GM19438 (cell line): ENCODE results near the gene SH2D4B.
A peak's percentile ranks its signal among the peaks of the same experiment; 100 is the strongest.

Source experiments
- ATAC-seq: cut with Tn5 transposase; IDR thresholded peaks from one replicate; pipeline ENCODE4 v1.9.1; 2021; ENCODE audit warnings: low read depth; ENCODE audit not compliant: unreplicated experiment

SH2D4B gene

DNA sequence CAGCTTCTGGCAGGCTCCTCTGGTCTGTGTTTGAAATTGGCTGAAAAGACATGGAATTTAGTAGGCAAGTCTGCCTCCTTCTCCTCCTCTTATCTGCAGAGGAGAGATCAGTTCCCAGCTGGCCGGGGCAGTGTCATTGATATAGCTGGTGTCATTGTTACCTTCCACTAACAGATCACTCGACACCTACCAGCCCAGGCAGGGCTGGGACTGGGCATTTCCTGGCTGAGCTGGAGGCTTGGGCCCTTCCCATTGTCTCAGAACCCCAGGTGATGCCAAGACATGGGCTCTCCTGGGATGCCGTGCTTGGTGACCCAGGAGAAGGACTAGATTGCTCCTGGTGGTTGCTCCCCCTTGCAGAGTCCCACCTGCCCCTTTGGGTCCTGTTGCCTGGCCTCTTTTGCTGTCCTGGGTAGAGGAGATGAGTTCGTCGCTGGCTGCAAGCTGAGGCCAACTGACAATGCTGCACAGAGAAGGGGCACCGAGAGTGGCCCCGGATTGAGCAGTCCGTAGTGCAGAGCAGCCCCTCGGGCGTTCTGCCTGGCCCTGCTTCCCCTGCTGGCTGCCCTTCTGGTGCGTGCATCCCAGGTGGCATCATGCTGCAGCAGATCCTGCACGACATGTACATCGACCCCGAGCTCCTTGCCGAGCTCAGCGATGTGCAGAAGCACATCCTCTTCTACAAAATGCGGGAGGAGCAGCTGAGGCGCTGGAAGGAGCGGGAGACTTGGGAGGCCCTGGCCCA is at the start of gene SH2D4B:
Gene SH2D4B (plus strand): TSS at position 167 of the 745 bp plus-strand sequence. CDS start 430 bp downstream, at position 597.
- no peak for ATAC-seq

DNA sequence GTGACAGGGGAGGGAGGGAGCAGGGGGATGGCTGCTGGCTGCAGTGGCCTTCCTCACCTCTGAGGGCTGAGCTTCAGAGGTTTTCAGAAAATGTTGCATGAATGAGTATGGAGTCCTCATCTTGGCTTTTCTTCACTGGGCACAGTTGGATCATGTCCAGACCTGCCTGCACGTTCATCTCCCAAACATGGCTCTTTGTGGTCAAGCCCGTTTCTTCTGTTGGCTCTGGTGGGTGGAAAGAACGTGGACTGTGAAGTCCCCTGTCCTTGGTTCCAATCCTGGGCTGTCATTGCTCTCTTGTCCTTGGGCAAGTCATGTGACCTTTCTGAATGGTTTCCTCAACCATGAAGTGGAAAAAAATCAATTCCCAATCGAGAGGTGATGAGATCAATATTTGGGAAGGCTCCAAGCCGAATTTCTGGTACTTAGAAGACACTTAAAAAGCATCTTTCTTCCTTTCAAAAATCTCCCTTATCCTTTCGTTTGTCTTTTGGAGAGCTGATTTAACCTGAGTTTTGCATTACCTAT is 49.1 kb upstream of the SH2D4B start:
- no peak for ATAC-seq

DNA sequence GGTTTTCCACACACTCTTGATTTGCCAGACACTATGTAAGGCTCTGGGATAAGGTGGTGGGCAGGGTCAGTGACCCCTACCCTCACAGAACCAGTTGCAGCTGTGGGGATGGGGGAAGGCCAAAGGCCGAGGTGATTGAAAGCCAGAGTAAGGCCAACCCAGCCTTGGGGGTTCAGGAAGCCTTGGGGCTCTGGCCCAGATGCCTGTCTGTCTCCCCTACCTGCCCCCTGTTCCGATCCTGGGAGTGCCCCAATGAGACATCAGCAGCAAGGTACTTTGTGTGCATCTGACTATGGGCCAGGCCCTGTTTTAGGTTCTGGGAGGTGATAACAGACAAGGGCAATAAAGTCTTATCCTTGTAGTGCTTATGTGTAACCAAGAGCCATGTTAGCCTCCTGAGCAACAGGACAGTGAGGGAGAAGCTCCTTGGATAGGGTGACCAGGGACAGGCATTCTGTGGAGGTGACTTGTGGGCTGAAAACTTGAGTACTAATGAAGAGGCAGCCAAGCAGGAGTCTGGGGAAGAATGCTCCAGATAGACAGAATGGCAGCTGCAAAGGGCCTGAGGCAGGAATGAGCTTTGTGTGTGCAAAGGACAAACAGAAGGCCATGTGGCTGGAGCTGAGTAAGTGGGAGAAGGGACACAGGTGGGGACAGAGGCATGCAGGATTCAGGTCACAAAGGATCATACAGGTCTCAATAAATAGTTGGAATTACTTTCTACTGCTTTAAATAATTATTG is 48.2 kb upstream of the SH2D4B start:
- ATAC-seq, result no peak

DNA sequence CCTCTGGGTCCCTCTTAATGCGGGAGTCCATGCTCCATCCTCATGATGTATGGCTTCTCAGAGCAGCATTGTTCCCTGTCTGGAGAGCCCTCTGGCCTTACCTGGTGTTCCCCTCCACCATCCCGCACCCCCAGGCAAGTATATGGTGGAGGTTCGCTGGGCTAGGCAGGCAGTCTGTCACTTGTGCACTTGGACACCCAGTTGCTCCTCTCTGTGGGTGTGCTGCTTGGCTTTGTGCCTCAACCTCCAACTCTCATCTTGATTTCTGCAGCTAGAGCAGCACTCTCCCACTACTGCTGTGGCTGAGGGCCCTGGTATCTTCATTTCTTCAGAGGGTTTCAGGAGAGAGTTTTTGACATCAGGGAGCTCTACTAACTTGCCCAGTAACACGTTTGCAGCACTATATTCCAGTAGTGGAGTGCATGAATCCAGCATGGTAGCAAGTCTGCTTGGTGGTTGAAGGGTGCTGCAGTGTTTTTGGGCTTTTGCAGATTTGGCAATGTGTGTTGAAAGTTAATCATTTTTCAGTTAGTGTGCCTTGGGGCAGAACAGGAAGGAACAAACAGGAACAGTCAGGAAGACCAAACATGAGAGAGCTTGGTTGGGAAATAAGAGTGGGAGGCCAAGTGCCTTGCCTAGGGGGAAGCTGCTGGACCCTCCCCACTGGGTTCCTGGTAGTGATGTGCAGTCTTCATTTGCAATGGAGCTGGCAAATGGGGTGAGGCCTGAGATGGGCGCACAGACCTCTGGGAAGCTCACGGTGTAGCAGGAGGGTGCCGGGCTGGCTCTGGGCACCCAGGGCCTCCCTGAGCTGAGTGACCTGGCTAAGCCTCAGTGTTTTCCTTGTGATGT is 46.2 kb upstream of the SH2D4B start:
- no peak for ATAC-seq

DNA sequence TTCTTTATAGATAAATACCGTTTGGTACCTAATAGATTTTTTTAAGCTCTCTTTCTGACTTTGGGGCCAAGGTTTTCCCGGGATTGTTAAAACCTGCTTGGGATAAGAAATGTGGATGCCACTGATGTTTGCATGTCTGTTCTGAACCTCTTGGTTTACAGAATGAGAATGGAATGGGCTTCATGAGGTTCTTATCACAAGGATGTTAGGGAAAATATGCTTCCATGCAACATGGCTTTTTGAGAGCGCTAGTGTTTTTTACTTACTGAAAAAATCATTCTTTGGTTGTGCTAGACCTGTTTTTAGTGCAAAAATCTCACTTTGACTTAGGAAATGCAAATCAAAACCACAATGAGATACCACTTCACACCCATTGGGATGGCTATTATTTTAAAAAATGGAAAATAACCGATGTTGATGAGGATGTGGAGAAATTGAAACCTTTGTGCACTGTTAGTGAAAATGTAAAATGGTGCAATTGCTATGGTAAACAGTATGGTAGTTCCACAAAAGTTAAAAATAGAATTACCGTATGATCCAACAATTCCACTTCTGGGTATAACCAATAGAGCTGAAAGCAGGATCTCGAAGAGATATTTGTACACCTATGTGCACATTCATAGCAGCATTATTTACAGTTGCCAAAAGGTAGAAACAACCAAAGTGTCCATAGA is 44.7 kb upstream of the SH2D4B start:
- peak; percentile 33 for ATAC-seq

DNA sequence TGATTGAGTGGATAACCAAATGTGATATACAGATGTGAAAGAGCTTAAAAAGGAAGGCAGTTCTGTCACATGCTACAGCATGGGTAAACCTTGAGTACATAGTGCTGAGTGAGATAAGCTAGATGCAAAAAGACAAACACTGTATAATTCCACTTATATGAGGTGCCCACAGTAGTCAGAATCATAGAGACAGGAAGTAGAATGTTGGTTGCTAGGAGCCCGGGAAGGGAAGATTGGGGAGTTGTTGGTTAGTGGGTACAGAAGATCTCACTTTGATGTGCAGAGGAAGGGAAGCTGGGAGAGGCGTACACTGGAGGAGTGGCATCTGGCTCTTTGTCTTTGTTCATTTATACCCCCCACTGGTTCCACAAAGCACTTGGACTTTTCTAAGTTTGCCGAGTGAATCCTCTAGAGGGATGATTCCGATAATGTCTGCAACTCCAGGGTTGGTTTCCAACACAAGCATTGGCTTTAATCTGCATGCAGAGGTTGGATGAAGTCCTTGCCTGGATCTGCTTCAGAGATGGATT is 44.1 kb upstream of the SH2D4B start:
- peak; percentile 44 for ATAC-seq

DNA sequence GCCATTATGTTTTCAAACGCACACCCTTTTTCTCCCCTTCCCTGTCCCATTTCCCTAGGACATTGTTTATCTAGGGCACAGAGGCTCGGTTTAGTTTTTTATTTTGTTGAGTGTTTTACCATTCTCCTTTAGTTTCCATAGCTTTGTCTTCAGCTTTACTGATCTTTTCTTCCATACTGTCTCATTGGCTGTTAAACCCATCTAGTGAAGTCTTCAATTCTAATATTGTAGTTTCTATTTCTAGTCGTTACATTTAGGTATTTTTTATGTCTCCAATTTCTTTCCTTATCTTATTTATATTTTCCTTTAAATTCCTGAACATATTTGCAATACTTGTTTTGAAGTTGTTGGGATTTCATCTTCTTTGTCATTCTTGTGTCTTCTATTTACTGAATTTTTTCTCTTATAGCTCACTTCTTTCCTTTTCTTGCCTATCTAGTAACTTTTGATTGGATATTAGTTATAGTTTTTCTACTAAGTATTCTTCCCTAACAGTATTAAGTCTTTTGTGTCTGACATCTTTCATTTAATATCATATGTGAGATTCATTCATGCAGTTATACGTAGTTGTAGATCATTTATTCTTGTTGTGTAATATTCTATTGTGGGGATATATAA is 41.0 kb upstream of the SH2D4B start:
- no peak for ATAC-seq

DNA sequence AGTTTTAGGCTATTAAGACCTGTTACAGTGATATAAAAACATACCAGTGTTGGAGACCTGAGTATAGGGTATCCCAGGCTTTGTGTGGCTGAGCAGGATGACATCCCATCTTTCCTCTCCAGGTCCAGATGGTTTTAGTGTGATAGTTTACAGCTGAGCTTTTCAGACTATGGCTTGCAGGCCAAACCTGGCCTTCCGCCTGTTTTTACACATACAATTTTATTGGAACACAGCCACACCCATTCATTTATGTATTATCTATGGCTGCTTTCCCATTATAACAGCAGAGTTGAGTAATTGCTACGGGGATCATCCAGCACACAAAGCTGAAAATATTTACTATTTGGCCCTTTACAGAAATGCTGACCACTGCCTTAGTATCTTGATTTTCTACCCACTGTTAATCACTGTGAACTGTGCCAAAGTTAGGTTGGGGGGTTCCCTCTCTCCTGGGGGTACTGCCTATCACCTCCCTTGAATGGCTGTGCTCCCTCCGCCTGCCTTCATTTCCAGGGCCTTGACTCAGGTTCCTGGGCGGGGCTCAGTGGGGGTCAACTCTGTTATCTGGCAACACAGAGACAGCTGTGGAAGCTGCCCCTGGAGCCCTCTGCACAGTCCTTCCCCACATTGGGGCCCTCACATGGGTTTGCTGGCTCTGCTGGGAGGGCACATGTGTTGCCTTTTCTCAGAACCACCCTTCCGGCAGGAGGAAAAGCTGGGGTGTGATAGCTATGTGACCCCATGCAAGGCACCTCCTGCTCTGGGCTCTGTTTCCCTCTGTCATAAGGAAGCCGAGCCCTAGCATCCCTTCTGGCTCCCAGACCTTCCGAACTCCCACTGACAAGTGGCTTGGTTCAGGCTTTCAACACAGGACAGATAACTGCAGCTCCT is 40.3 kb upstream of the SH2D4B start:
- ATAC-seq, result no peak

DNA sequence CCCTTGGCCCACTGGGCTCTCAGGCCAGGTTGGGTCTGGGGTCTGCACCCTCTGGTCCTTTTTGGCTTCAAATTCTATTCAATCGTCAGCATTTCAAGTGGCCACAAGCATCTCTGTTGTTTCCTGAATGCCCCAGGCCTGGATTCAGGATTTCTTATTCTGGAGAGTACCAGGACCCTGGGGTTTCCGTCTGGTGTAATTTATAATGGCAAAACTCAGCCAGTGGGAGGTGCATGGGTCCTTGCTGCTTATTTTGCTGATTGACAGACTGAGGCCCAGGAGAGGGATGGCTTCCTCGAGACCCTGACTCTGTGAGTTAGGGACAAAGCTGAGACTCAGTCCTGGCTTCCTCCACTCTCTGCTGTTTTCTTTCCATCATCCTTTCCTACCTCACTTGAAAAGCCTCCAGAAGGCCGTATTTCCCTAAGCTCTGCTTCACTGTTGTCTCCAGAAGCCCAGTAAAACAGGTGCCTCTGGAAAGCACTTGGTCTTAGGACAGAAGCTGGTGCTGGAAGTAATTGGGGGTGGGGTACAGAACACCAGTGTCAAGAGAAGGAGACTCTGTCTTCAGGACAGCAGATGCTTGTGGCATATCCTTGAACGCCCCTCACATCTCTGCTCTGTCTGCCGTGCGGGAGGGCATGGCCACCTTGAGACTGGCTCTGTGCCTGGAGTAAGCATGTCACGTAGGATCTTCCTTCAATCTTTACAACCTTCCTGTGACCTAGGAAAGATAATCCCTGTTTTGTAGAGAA is 39.4 kb upstream of the SH2D4B start:
- ATAC-seq, result no peak

DNA sequence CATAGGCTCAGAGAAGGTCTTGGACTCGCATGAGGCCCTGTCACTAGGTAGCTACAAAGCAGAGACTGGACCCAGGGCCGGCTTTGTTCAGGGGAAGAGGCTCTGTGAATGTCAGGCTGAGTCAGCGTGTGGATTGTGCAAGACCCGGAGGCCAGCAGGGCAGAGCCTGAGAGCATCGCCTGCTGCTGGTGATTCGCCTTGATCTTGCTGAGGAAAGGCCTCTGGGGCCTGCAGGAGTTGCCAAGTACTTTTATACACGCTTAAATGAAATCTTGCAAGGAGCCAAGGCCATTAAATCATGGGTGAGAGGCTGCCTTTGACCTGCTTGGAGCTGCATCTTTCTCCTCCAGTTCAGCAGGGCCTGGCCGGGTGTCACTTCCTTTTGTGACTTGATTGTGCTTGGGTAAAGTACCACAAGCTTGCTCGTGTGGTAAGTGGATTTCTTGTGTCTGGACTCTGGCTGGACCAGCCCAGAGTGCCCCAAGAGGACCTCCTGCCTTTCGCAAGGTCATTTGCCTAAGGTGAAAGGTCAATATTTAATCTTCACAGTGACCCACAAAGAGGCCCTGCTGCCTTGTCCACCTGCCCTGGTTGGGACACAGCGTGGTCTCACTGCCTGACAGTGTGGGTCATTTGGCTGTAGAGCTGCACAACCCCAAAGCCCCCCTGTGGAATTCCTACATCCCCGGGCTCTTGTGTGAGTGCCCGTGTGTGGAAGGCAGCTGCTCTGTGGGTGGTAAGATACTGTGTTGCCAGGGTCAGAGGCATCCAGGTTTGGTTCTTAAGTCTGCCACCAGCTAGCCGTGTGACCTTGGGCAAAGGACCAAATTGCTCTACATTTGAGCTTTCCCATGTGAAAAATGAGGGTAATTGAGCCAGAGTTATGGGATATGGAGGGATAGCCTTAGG is 38.6 kb upstream of the SH2D4B start:
- ATAC-seq, result no peak

DNA sequence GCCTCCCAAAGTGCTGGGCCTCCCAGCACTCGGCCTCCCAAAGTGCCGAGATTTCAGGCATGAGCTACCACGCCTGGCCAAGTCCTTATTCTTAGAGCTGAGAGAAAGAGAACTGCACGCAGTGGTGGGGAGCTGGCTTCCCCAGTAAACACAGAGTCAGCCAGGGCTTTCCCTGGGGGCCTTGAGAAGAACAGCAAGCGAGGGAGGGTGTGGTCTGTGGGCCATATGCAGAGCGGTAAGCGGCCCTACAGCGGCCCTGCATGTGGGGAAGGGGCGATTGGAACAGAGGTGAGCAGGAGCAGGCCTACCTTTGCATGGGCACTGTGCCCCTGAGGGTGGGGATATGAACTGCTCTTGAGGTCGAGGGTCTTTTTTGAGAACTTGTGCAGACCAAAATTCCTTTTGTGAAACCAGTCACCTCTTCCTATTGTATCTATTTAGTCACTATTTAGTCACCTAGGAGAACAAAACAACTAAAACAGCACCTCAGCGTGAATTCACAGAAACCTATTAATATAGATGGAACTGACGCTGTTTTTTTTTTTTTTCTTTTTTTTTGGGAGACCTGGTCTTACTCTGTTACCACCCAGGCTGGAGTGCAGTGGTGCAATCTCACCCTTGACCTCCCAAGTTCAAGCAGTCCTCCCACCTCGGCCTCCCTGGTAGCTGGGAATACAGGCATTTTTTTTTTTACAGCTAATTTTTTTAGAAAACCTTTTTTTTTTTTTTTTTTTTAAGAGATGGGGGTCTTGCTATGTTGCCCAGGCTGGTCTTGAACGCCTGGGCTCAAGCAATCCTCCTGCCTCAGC is 36.9 kb upstream of the SH2D4B start:
- ATAC-seq, result peak; percentile 76

DNA sequence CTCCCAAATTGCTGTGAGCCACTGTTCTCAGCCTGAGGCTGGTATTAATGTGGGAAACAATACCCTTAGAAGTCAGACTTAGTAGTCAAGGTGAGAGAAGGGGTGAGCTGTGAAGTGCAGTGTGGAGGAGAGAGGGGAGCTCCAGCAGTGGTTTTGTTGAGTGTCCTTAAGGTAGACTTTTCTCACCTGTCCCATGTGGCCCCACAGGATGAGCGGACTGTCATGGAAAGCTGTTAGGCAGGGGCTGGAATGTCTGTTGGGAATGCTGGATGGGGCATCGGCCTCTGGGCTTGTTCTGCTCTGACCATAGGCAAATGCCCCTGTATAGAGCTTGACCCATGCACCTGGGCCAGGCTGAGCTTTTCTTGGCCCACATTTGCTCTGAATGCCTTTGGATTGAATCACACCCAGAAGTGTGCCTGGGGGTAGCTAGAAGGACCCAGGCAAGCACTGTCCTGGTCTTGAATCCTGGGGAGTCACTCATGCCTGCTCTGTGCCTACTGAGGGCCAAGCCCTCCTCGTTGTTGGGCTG is 36.3 kb upstream of the SH2D4B start:
- no peak for ATAC-seq

DNA sequence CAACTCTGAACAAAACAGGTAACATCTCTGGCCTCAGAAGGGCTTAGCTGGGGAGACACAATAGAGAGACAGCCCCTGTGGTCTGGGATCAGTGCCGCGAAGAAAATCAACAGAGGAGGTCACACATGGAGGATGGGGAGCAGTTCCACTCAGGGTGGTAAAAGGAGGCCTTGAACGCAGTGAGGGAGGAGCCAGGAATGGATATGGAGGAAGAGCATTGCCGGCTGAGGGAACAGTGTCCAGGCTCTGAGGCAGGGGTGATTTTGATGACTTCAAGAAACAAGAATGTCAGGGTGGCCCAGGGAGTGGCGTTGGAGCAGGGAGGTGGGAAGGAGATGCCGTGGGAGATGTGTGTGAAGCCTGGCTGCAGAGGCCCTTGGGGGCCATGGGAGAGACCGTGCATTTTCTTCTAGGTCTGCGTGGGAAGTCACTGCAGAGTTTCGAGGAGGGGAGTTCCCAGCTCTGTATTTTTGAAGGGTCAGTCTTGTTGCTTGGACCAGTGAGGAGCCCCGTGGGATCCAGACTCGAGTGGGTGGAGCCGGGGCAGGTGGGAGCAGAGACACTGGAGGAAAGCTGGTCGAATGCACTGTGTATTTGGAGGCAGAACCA is 35.7 kb upstream of the SH2D4B start:
- ATAC-seq, result no peak

DNA sequence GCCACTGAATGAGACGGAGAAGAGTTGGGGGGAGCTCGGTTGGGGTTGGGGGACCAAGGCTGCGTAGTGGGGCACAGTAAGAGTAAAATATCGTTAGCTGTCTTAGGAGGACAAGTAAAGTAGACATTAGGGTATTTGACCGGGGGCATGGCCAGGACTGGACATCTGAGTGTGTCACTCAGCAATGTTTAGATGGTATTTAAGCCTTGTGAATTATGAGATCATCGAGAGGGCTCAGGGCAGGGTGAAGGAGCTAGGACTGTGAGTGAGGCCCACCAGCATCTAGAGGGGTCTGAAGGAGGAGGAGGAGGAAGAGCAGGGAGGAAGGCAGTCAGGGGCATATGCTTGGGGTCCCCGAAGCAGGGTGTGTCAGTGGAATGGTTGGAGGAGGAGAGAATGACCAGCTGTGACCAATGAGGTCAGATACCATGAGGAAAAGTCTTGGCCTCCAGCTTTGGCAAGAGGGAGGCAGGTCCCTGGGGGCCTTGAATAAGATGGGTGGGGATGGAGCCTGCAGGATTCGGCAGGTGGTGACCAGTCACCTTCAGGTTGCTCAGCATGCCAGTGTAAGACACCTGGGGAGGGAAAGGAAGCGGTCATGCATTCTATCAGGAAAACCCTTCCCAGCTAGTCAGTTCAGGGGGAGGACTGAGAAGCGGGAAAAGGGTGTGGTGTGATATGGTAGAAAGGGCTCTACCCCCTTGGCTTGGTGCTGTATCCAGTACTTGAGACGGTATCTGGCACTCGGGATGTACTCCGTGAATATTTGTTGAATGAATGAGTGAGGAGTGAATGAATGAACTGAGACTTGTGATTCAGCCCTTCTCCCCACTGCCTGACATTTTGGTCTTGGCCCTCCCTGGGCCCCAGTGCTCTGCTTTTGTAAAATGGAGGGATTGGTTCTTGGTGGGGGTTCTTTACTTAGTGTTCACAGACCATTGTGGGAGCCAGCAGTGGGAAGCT is 34.8 kb upstream of the SH2D4B start:
- no peak for ATAC-seq
